Activated naive CD4-positive, alpha-beta T cell treated with anti-CD3 and anti-CD28 coated beads for 36 hours (primary cell): ENCODE data around the gene DND1. TPM values are rescaled to one million over a fixed set of nuclear protein-coding genes. Genes with fewer than 3 reads are reported as not detected.
"Not testable (repeated sequence)": the region's sequence is repeated elsewhere in the genome, so short reads cannot be mapped to it uniquely, and the experiment has no call there.

Source experiments
- CTCF ChIA-PET: fragments of 350-600 bp; sonication (Branson Sonifier 250); formaldehyde crosslinking; loops from one replicate; lab custom pipeline; 2021; ENCODE audit warnings: antibody characterized with exemption; lab: Charles Lee
- DNase-seq: peaks from one replicate; pipeline ENCODE4 v3.0.0-alpha.2; 2020
- H3K27ac Mint-ChIP-seq: one replicate; pipeline ENCODE4 v1.8.0; 2021; ENCODE audit warnings: mild to moderate bottlenecking, mixed read lengths
- H3K27me3 Mint-ChIP-seq: one replicate; pipeline ENCODE4 v1.8.0; 2021; ENCODE audit warnings: low read depth, mixed read lengths
- H3K36me3 Mint-ChIP-seq: one replicate; pipeline ENCODE4 v1.8.0; 2021; ENCODE audit warnings: low read depth, mixed read lengths
- H3K4me1 Mint-ChIP-seq: one replicate; pipeline ENCODE4 v1.8.0; 2021; ENCODE audit warnings: low read depth, mixed read lengths
- H3K4me3 Mint-ChIP-seq: one replicate; pipeline ENCODE4 v1.8.0; 2021; ENCODE audit warnings: mild to moderate bottlenecking, moderate library complexity, mixed read lengths
- H3K9me3 Mint-ChIP-seq: one replicate; pipeline ENCODE4 v1.8.0; 2021; ENCODE audit warnings: mixed read lengths
- intact Hi-C: fragments of 100-400 bp; cut with micrococcal nuclease; formaldehyde crosslinking; loops from one replicate; pipeline ENCODE4 v1.15.1; 2023
- total RNA-seq, 2 experiments: library from RNA; stranded (reverse); gene quantifications; one replicate each; pipeline ENCODE4 v1.2.3, GENCODE V29; 2021

Gene DND1
- total RNA-seq, 2 experiments from 2014 or later, result 1.7 to 1.9 TPM

DNA sequence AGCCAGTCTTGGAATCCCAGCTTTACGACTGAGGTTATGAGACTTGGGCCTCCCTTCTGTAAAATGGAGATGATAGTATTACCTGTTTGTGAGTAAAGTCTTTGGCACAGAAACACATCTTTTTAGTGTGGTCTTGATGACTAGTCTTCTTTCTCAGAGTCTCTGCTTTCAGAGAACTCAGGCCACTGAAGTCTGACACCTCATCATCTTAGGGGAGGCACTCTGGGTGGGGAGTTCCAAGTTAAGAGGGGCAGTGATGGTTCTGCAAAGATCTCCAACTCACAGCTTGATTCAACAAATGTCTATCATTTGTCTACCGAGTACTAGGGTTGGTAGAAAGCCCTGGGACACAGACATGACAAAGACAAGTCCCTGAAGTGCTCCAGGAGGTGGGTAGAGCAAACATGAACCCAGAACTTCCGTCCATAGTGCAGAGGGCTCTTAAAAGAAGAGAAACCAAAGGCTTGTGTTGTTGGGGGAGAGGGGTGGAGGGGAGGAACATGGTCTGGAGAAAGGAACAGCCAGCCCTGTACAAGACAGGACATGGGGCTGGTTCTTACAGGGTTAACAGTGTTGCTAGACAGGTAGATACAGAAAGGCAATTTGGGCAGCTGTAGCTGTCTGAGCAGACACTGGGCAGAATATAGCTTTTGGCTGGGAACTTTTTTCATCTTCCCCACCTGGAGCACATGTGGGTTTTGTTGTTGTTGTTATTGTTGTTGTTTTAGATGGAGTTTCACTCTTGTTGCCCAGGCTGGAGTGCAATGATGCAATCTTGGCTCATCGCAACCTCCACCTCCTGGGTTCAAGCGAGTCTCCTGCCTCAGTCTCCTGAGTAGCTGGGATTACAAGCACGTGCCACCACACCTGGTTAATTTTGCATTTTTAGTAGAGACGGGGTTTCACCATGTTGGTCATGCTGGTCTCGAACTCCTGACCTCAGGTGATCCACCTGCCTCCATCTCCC lies 37.8 kb downstream of the DND1 start:
- Mint-ChIP-seq H3K4me1 (peaks cover 41% of the 10 kb centered on the region), H3K36me3 (peaks cover 6% of the 10 kb centered on the region), H3K9me3 (no peaks in the 10 kb centered on the region), H3K27me3 (peaks cover 9% of the 10 kb centered on the region), H3K27ac (peak overlapping the region; percentile 53), H3K4me3 (no peak overlapping the region)
- intact Hi-C loops, result loop anchor here (1.0 to 5.0 kb wide), 6 partner anchors 101 to 528 kb away; partner anchors contain the start of gene ANKHD1
- DNase-seq, result no peak
- CTCF ChIA-PET, result interaction anchor here (0.7 to 3.3 kb wide), 13 partner anchors 10 to 273 kb away, joined by 3 to 26 read pairs (median 4); partner anchors contain the start of genes EIF4EBP3, IK and NDUFA2

DNA sequence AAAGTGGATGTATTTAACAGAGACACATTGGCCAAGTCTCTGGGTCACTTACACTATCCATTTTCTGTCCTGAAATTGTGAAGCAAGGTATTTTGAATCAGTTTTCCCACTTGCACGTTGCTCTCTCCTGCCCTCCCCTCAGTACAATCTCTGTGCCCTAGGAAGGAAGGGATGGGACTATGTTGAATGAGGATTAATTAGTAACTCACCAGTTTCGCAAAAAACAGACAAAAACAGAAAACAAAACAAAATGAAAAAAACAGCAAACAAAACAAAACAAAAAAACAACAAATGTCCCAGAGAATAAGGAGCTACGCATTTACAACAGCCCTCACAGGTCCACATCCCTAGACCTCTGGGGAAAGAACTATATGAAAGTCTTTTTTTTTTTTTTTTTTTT lies 39.3 kb downstream of the DND1 start:
- Mint-ChIP-seq H3K36me3 (no peaks in the 10 kb centered on the region), H3K27me3 (peaks cover 9% of the 10 kb centered on the region), H3K9me3 (no peaks in the 10 kb centered on the region), H3K27ac (no peak overlapping the region), H3K4me3 (no peak overlapping the region), H3K4me1 (peaks cover 37% of the 10 kb centered on the region)
- intact Hi-C loops, result no loop called here
- CTCF ChIA-PET, result interaction anchor here (0.6 to 3.3 kb wide), 13 partner anchors 13 to 271 kb away, joined by 3 to 26 read pairs (median 3); partner anchors contain the start of genes EIF4EBP3, IK and NDUFA2
- no peak for DNase-seq

GRCh38 chr5:140633501-140633900 lies 39.9 kb downstream of the DND1 start:
- no peak overlapping the region for H3K27ac Mint-ChIP-seq

DNA sequence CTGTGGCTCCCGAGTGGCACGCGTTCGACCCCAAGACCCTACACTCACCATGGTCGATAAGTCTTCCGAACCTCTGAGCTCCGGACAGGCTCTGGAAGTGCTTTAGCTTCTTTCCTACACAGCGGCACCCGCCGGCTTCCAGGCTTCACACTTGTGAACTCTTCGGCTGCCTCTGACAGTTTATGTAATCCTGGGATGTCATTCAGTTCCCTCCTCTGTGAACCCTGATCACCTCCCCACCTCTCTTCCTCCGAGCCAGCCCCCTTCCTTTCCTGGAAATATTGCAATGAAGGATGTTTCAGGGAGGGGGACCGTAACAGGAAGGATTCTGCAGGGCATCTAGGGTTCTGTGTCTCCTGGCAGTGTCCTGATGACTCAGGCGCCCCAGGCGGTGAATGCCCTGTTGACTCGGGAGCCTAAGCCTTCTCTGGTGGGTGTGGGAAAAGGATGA lies 40.3 kb downstream of the DND1 start, which contains the start of gene CD14:
TSS of gene CD14 (minus strand) at position 155 of the 451 bp plus-strand sequence. CDS start at position 51, 104 bp downstream.
- intact Hi-C loops, result no loop called here
- DNase-seq, result peak; percentile 36
- peaks cover 9% of the 10 kb centered on the region for H3K27me3 Mint-ChIP-seq

More at GRCh38 chr5:140633501-140633900, 39.9 kb downstream of the DND1 start:
- Mint-ChIP-seq H3K9me3 (no peaks in the 10 kb centered on the region), H3K4me3 (peak overlapping the region; percentile 83), H3K36me3 (no peaks in the 10 kb centered on the region), H3K27me3 (peaks cover 9% of the 10 kb centered on the region), H3K4me1 (peaks cover 31% of the 10 kb centered on the region)
- intact Hi-C loops, result no loop called here
- CTCF ChIA-PET, result interaction anchor here (1.2 to 2.9 kb wide), 4 partner anchors 11 to 232 kb away, joined by 3 to 19 read pairs (median 4); partner anchors contain the start of genes ANKHD1, APBB3, IK and NDUFA2
- DNase-seq, result no peak

GRCh38 chr5:140632366-140633020 lies 40.9 kb downstream of the DND1 start:
- intact Hi-C loops, result no loop called here
- no peak overlapping the region for H3K27ac Mint-ChIP-seq
- CTCF ChIA-PET, result interaction anchor here (0.6 to 1.9 kb wide), 8 partner anchors 10 to 278 kb away, joined by 3 to 4 read pairs (median 3); partner anchors contain the start of genes ANKHD1, APBB3 and SRA1

More for the DNA sequence above, 40.3 kb downstream of the DND1 start, which contains the start of gene CD14:
- H3K4me1 Mint-ChIP-seq, result peaks cover 28% of the 10 kb centered on the region
- no peak within 1 kb of the TSS for H3K27ac Mint-ChIP-seq
- peak within 1 kb of the TSS; percentile 83 for H3K4me3 Mint-ChIP-seq
- no peaks in the 10 kb centered on the region for H3K9me3 Mint-ChIP-seq
- CTCF ChIA-PET, result interaction anchor here (1.0 to 1.9 kb wide), 7 partner anchors 11 to 269 kb away, joined by 3 to 4 read pairs (median 3); partner anchors contain the start of genes ANKHD1, APBB3 and SRA1
- no peaks in the 10 kb centered on the region for H3K36me3 Mint-ChIP-seq

GRCh38 chr5:140631831-140632365 lies 41.5 kb downstream of the DND1 start:
- peak; percentile 48 for DNase-seq
- H3K36me3 Mint-ChIP-seq, result no peaks in the 10 kb centered on the region
- H3K4me1 Mint-ChIP-seq, result peaks cover 27% of the 10 kb centered on the region
- H3K27me3 Mint-ChIP-seq, result peaks cover 9% of the 10 kb centered on the region
- intact Hi-C loops, result no loop called here
- no peaks in the 10 kb centered on the region for H3K9me3 Mint-ChIP-seq
- no peak overlapping the region for H3K27ac Mint-ChIP-seq
- CTCF ChIA-PET, result interaction anchor here (1.1 to 1.9 kb wide), 6 partner anchors 10 to 268 kb away, joined by 3 to 5 read pairs (median 4); partner anchors contain the start of genes ANKHD1 and SRA1
- H3K4me3 Mint-ChIP-seq, result peak overlapping the region; percentile 83

More at GRCh38 chr5:140632366-140633020, 40.9 kb downstream of the DND1 start:
- no peaks in the 10 kb centered on the region for H3K36me3 Mint-ChIP-seq
- peak; percentile 61 for DNase-seq
- H3K9me3 Mint-ChIP-seq, result no peaks in the 10 kb centered on the region
- H3K4me1 Mint-ChIP-seq, result peaks cover 27% of the 10 kb centered on the region
- H3K27me3 Mint-ChIP-seq, result peaks cover 9% of the 10 kb centered on the region
- H3K4me3 Mint-ChIP-seq, result peak overlapping the region; percentile 83

- H3K27me3 Mint-ChIP-seq, result peaks cover 9% of the 10 kb centered on the region
- peaks cover 27% of the 10 kb centered on the region for H3K4me1 Mint-ChIP-seq
- no peaks in the 10 kb centered on the region for H3K36me3 Mint-ChIP-seq
- no peak overlapping the region for H3K4me3 Mint-ChIP-seq
- no peaks in the 10 kb centered on the region for H3K9me3 Mint-ChIP-seq
- H3K27ac Mint-ChIP-seq, result no peak overlapping the region
- CTCF ChIA-PET, result interaction anchor here (1.3 to 1.7 kb wide), 2 partner anchors 26 to 91 kb away, joined by 3 to 5 read pairs; no protein-coding TSS in a partner anchor
- DNase-seq, result no peak
- intact Hi-C loops, result no loop called here
Observed at GRCh38 chr5:140631036-140631417, 42.3 kb downstream of the DND1 start.

DNA sequence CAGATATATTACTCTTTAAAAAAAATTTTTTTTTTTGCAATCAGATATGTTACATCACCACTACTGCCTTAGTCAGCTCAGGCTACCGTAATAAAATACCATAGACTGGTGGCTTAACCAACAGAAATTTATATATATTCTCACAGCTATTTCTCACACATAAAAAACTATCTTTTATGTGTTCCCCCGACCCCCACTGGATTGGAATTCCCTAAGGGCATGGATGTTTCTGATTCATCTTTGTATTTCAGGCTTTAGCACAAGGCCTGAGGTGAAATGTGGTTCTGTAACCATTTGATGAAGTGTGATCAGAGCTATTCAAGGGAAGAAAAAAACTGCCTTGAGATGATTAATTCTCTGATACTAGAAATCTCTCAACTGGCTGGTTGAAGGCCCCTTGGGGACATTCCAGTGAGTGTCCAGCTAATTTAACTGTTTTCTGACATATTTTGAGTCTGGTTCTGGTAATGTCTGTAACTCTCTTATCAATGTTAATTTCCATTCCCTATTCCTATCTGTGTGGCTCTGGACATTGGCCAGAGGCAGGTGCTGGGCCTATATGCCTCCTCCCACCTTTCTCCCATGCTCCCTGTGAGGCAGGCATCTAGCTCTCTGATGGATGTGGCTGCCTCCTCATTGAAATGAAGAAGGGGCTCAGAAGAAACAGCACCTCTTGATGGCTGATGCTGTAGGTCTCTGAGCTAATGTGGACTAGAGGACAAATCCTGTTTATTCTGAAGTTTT lies 42.9 kb downstream of the DND1 start:
- no peaks in the 10 kb centered on the region for H3K9me3 Mint-ChIP-seq
- CTCF ChIA-PET, result interaction anchor here (0.5 to 1.7 kb wide), 5 partner anchors 26 to 492 kb away, joined by 3 to 6 read pairs (median 3); partner anchors contain the start of gene EIF4EBP3
- no peaks in the 10 kb centered on the region for H3K36me3 Mint-ChIP-seq
- no peak for DNase-seq
- peaks cover 25% of the 10 kb centered on the region for H3K4me1 Mint-ChIP-seq
- no peak overlapping the region for H3K4me3 Mint-ChIP-seq
- intact Hi-C loops, result no loop called here
- peaks cover 9% of the 10 kb centered on the region for H3K27me3 Mint-ChIP-seq
- no peak overlapping the region for H3K27ac Mint-ChIP-seq

DNA sequence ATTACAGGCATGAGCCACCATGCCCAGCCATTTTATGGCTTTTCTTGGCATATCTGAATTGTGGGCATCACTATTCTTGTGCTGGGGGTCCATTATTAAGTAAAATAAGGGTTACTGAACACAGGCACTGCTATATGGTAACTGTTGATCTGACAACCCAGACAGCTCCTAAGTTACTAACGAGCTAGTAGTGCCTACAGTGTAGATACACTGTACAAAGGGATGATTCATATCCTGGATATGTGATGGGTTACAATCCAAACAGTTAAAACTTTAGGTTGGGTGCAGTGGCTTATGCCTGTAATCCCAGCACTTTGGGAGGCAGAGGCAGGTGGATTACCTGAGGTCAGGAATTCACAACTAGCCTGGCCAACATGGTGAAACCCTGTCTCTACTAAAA lies 44.7 kb downstream of the DND1 start:
- no peaks in the 10 kb centered on the region for H3K9me3 Mint-ChIP-seq
- intact Hi-C loops, result no loop called here
- no peak overlapping the region for H3K4me3 Mint-ChIP-seq
- CTCF ChIA-PET, result interaction anchor here (0.6 to 0.7 kb wide), 2 partner anchors 12 to 14 kb away, joined by 3 read pairs; no protein-coding TSS in a partner anchor
- no peaks in the 10 kb centered on the region for H3K36me3 Mint-ChIP-seq
- peaks cover 19% of the 10 kb centered on the region for H3K4me1 Mint-ChIP-seq
- peaks cover 9% of the 10 kb centered on the region for H3K27me3 Mint-ChIP-seq
- DNase-seq, result no peak
- no peak overlapping the region for H3K27ac Mint-ChIP-seq

DNA sequence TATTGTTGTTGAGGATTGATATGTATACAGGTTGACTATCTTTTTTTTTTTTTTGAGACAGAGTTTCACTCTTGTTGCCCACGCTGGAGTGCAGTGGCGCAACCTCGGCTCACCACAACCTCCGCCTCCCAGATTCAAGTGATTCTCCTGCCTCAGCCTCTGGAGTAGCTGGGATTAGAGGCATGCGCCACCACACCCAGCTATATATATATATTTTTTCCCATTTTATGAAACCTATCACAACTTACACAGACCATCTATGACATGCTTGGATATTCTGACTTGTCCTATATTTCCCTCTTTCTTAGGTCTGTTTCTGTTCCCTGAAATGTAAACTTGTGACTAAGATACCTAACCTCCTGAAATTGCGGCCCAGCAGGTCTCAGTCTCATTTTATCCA lies 45.4 kb downstream of the DND1 start:
- no peaks in the 10 kb centered on the region for H3K9me3 Mint-ChIP-seq
- H3K36me3 Mint-ChIP-seq, result no peaks in the 10 kb centered on the region
- no peak overlapping the region for H3K4me3 Mint-ChIP-seq
- no peak overlapping the region for H3K27ac Mint-ChIP-seq
- no peak for DNase-seq
- intact Hi-C loops, result no loop called here
- H3K27me3 Mint-ChIP-seq, result peaks cover 9% of the 10 kb centered on the region
- peaks cover 13% of the 10 kb centered on the region for H3K4me1 Mint-ChIP-seq
- CTCF ChIA-PET, result no interaction called here

GRCh38 chr5:140624886-140625285 lies 48.5 kb downstream of the DND1 start:
- not testable (repeated sequence) for H3K9me3 Mint-ChIP-seq
- CTCF ChIA-PET, result interaction anchor here (0.6 kb wide), 1 partner anchor 55 kb away, joined by 3 read pairs; no protein-coding TSS in a partner anchor

More at GRCh38 chr5:140624886-140625285, 48.5 kb downstream of the DND1 start:
- H3K4me3 Mint-ChIP-seq, H3K36me3 Mint-ChIP-seq, H3K27me3 Mint-ChIP-seq, H3K4me1 Mint-ChIP-seq, H3K27ac Mint-ChIP-seq, DNase-seq, intact Hi-C loops: not testable (repeated sequence)
